Tongue (tissue), 2 donors: ENCODE measurements around the gene NCOR2. TPM values are rescaled to one million over a fixed set of nuclear protein-coding genes. Genes with fewer than 3 reads are reported as not detected.

ENCODE experiments used
- DNase-seq: peaks from one replicate; pipeline ENCODE4 v3.0.0-alpha.2; 2015
- total RNA-seq: library from RNA; depleted of rRNA; stranded (reverse); fragments of >200 nt; gene quantifications from one replicate; pipeline ENCODE4 v1.2.3, GENCODE V29; 2014

NCOR2 gene
- total RNA-seq, 1 donor from 2014 or later, result 147 TPM

GRCh38 chr12:124525927-124526692 is 41.3 kb downstream of the NCOR2 start:
- no peak for DNase-seq

DNA sequence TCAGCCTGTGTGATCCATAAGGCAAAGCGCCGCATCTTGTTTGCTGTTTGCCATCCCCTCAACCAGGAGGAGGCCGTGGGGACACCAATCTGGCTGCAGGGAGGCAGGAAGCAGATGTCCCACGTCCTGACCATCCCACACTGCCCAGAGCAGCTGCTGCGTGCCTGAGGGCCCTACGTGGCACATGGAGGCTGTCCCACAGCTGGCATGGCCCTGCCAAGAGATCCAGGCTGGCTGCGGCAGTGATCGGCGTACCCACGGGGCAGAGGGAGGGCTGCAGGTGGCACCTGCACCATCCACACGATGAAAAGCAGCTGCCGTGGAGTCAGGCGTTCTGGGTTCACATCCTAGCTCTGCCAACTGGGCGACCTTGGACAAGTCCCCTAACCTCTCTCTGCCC is 42.0 kb downstream of the NCOR2 start:
- peak; percentile 93 for DNase-seq

DNA sequence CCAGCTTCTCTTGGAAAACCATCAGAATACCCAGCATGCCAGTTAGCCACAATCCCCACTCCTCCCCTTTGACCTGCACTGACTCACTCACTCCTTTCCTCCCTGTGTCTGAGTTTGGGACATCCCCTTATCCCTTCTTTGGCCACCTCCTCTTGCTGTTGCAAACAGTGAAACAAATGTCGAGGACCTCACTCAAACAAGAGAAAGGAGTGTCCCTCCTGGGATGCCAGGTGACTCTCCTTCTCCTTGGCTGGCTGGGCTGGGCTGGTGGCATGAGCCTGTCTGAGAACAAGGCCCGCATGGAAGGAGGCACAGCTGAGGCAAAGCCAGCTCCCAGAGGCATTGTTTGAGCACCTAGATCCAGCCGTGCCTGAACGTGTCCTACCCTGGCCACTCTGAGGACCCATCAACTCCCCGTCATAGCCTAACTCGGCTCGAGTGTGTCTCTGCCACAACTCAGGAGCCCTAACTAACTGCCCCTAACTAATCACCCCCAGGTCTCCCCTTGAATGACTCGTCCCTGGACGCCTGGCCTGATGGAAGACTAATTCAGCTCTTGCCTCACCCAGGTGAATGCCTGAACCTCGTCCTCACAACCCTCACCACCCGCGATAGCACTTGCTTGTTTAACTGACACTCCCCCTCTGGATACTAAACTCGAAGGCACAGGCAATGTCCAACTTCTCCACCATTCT is 43.0 kb downstream of the NCOR2 start:
- no peak for DNase-seq

DNA sequence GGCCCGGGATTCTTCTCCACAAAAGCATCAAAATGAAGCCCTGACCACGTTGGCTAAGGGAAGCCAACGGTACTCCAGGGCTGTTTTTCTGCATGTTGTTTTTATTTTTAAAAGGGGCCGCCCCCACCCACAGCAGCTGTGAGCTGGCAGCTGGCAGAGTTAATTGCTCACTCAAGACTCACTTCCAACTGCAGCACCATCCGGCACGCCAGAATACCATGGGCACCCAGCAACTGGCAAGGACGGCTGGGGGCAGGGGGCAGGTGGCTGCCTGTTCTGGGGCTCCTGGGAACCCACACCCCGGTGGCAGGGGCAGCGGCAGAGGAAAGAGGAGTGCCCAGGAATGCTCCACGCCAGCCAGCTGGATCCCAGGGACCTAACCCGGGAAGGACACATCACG is 44.3 kb downstream of the NCOR2 start:
- DNase-seq, result peak; percentile 92

DNA sequence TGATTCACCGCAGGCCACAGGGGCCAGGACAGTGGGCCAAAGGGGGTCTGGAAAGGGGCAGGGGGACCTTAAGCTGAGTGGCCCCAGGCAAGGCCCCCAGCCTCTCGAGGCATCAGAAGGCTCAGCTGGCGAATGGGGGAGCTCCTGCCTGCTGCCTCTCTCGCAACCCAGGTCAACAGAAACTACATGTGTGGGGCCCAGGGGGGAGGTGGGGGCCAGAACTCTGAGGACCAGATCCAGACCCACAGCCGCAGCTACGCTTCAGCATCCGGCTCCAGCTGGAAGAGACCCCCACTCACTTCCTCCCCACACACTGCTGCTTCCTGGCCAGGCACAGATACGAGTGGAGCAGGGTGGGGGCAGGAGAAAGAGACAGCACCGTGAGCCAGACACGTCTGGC is 46.5 kb downstream of the NCOR2 start:
- no peak for DNase-seq

- DNase-seq, result peak; percentile 61
Measured at GRCh38 chr12:124520265-124520701, 47.1 kb downstream of the NCOR2 start.

GRCh38 chr12:124519746-124520145 is 47.7 kb downstream of the NCOR2 start:
- DNase-seq, result no peak

DNA sequence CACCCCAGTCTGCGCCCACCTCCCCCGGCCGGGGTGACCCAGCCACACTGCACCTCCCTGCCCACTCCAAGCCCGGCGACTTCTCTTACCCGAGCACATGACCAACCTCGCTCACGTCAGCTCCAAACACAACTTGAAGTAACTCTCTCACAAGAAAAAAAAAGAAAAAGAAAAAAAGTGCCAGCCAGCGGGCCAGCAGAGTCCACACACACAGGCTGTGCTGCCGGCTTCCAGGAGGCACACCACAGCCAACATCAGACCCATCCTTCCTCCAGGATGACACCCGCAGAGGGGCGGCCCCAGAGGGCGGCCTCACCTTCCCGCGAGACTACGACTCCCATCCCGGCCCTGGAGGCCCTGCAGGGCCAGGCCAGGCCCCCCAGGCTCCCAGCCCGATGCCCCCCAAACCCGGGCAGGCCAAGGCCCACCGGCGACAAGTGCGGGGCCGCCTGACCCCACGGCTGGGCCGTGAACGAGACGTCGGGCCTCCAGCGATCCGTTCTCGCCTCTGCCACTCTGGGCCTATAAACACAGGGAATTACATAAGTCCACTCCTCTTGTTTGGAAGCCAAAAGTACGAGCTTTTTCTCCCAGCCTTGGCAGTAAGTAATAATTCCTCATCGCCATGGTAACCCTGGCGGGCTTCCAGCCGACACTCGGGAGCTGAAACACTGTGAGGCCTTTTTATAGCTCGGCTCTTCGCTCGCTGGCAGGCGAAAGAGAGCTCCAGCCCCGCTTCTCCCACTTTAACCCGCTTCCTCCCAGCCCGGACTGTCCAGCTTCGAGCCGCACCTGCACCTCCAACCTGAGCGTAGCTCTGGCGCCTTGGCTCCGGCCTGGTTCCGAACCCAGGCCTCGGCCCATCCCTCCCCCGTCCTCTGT is 49.1 kb downstream of the NCOR2 start:
- peak; percentile 100 for DNase-seq
